H9 (cell line): ENCODE measurements around the gene SUMO4. TPM values are rescaled to one million over a fixed set of nuclear protein-coding genes. Genes with fewer than 3 reads are reported as not detected.

Experiments
- DNase-seq: peaks from one replicate; pipeline ENCODE4 v3.0.0-alpha.2; 2017
- H2AFZ ChIP-seq: one replicate; pipeline ENCODE4 v1.6.1; 2013; ENCODE audit warnings: mild to moderate bottlenecking, low read length, control low read depth, moderate library complexity
- H2AK5ac ChIP-seq: 2 replicates; pipeline ENCODE4 v1.6.1; 2013; ENCODE audit warnings: low read length, control low read depth, mixed read lengths; ENCODE audit not compliant: insufficient read length
- H2BK120ac ChIP-seq: one replicate; pipeline ENCODE4 v1.6.1; 2013; ENCODE audit warnings: low read depth, mild to moderate bottlenecking, low read length, control low read depth, inconsistent platforms; ENCODE audit not compliant: poor library complexity, severe bottlenecking
- H2BK12ac ChIP-seq: 2 replicates; pipeline ENCODE4 v1.6.1; 2013; ENCODE audit warnings: low read length, control low read depth, mixed read lengths, low read depth; ENCODE audit not compliant: insufficient read length
- H2BK15ac ChIP-seq: 2 replicates; pipeline ENCODE4 v1.6.1; 2013; ENCODE audit warnings: low read depth, low read length, control low read depth
- H2BK20ac ChIP-seq: one replicate; pipeline ENCODE4 v1.6.1; 2013; ENCODE audit warnings: low read depth, mild to moderate bottlenecking, low read length, control low read depth, inconsistent platforms; ENCODE audit not compliant: poor library complexity, severe bottlenecking
- H2BK5ac ChIP-seq: 2 replicates; pipeline ENCODE4 v1.6.1; 2013; ENCODE audit warnings: low read length, control low read depth, mixed read lengths; ENCODE audit not compliant: insufficient read length
- H3K14ac ChIP-seq: 2 replicates; pipeline ENCODE4 v1.6.1; 2013; ENCODE audit warnings: low read length, control low read depth; ENCODE audit not compliant: insufficient read depth
- H3K18ac ChIP-seq: 2 replicates; pipeline ENCODE4 v1.6.1; 2013; ENCODE audit warnings: low read depth, mild to moderate bottlenecking, mixed read lengths, low read length, control low read depth; ENCODE audit not compliant: insufficient read length
- H3K23ac ChIP-seq: 2 replicates; pipeline ENCODE4 v1.6.1; 2013; ENCODE audit warnings: low read length, control low read depth, mixed read lengths, low read depth; ENCODE audit not compliant: insufficient read length
- H3K23me2 ChIP-seq: 2 replicates; pipeline ENCODE4 v1.6.1; 2013; ENCODE audit warnings: low read depth, mild to moderate bottlenecking, mixed read lengths, low read length, control low read depth; ENCODE audit not compliant: insufficient read length, poor library complexity, severe bottlenecking
- H3K27ac ChIP-seq: 2 replicates; pipeline ENCODE4 v1.5.1; 2013; ENCODE audit warnings: low read length, control low read depth, mixed read lengths, low read depth; ENCODE audit not compliant: insufficient read length
- H3K27me3 ChIP-seq: 2 replicates; pipeline ENCODE4 v1.6.1; 2013; ENCODE audit warnings: low read length, control low read depth, inconsistent platforms; ENCODE audit not compliant: insufficient read depth
- H3K4ac ChIP-seq: 2 replicates; pipeline ENCODE4 v1.6.1; 2013; ENCODE audit warnings: low read depth, mild to moderate bottlenecking, control low read depth, inconsistent platforms, low read length, moderate library complexity
- H3K4me1 ChIP-seq: 2 replicates; pipeline ENCODE4 v1.6.1; 2013; ENCODE audit warnings: low read length, control low read depth, inconsistent platforms; ENCODE audit not compliant: insufficient read depth
- H3K4me2 ChIP-seq: 2 replicates; pipeline ENCODE4 v1.6.1; 2013; ENCODE audit warnings: low read length, control low read depth, mixed read lengths; ENCODE audit not compliant: insufficient read length, insufficient read depth
- H3K56ac ChIP-seq: 2 replicates; pipeline ENCODE4 v1.6.1; 2013; ENCODE audit warnings: low read depth, mild to moderate bottlenecking, mixed read lengths, low read length, control low read depth; ENCODE audit not compliant: insufficient read length
- H3K79me1 ChIP-seq: 2 replicates; pipeline ENCODE4 v1.6.1; 2013; ENCODE audit warnings: low read depth, mild to moderate bottlenecking, moderate library complexity, low read length, control low read depth, inconsistent platforms; ENCODE audit not compliant: insufficient read depth, poor library complexity, severe bottlenecking
- H3K79me2 ChIP-seq: 2 replicates; pipeline ENCODE4 v1.6.1; 2013; ENCODE audit warnings: low read length, control low read depth, inconsistent platforms; ENCODE audit not compliant: insufficient read depth
- H3K9ac ChIP-seq: 2 replicates; pipeline ENCODE4 v1.6.1; 2013; ENCODE audit warnings: low read length, control low read depth, mixed read lengths; ENCODE audit not compliant: insufficient read length; ENCODE audit errors: extremely low read depth
- H3K9me3 ChIP-seq: one replicate; pipeline ENCODE4 v1.6.1; 2013; ENCODE audit warnings: low read depth, low read length, inconsistent platforms; ENCODE audit not compliant: control insufficient read depth
- H3T11ph ChIP-seq: one replicate; pipeline ENCODE4 v1.6.1; 2013; ENCODE audit warnings: mild to moderate bottlenecking, low read length, control low read depth, inconsistent platforms
- H4K20me1 ChIP-seq: one replicate; pipeline ENCODE4 v1.6.1; 2013; ENCODE audit not compliant: control insufficient read depth, insufficient read length, insufficient read depth
- H4K5ac ChIP-seq: 2 replicates; pipeline ENCODE4 v1.6.1; 2013; ENCODE audit warnings: low read depth, mild to moderate bottlenecking, mixed read lengths, low read length, control low read depth; ENCODE audit not compliant: insufficient read length
- H4K8ac ChIP-seq: replicated peaks from 2 replicates; pipeline ENCODE4 v1.6.1; 2013; ENCODE audit warnings: low read length, control low read depth, mixed read lengths, low read depth; ENCODE audit not compliant: insufficient read length
- H4K91ac ChIP-seq: 2 replicates; pipeline ENCODE4 v1.6.1; 2013; ENCODE audit warnings: low read depth, mild to moderate bottlenecking, moderate library complexity, mixed read lengths, low read length, control low read depth; ENCODE audit not compliant: insufficient read length
- H3K27ac Mint-ChIP-seq, 3 experiments: 2 replicates in 2 of 3; 3 replicates in 1 of 3; pipeline ENCODE4 v1.8.0; 2020 to 2021; ENCODE audit warnings: mixed read lengths in 3 of 3, mild to moderate bottlenecking in 1 of 3, moderate library complexity in 1 of 3
- H3K27me3 Mint-ChIP-seq: 2 replicates; pipeline ENCODE4 v1.8.0; 2021; ENCODE audit warnings: low read depth, mild to moderate bottlenecking, moderate library complexity, mixed read lengths
- H3K36me3 Mint-ChIP-seq, 3 experiments: 2 replicates in 2 of 3; 3 replicates in 1 of 3; pipeline ENCODE4 v1.8.0; 2020 to 2021; ENCODE audit warnings: low read depth in 3 of 3, mixed read lengths in 3 of 3; ENCODE audit not compliant: insufficient read depth in 1 of 3
- H3K4me1 Mint-ChIP-seq, 2 experiments: 2 replicates each; pipeline ENCODE4 v1.8.0; 2020; ENCODE audit warnings: mixed read lengths in 2 of 2
- H3K4me3 Mint-ChIP-seq, 2 experiments: 2 replicates in 1 of 2; 3 replicates in 1 of 2; pipeline ENCODE4 v1.8.0; 2020 to 2021; ENCODE audit warnings: mild to moderate bottlenecking in 2 of 2, mixed read lengths in 2 of 2, moderate library complexity in 1 of 2
- H3K9me3 Mint-ChIP-seq, 2 experiments: 2 replicates in 1 of 2; 3 replicates in 1 of 2; pipeline ENCODE4 v1.8.0; 2020; ENCODE audit warnings: mild to moderate bottlenecking in 2 of 2, mixed read lengths in 2 of 2, moderate library complexity in 1 of 2
- WGBS: extraction: QIAGEN DNeasy Blood & Tissue Kit; methylation state at CpG from one replicate; pipeline ENCODE4 v1.1.7; 2013; ENCODE audit warnings: missing lambda C conversion rate, low lambda C conversion rate, mixed read lengths; ENCODE audit not compliant: insufficient read length; ENCODE audit errors: extremely low coverage; 5-methylcytosine and 5-hydroxymethylcytosine counted together
- total RNA-seq: library from RNA; stranded (reverse); gene quantifications from 2 replicates; pipeline ENCODE4 v1.2.1, GENCODE V29; 2021
- TF ChIP-seq, protein P1 (sequence below): fragments of 200-600 bp; sonication (generic); conservative IDR thresholded peaks from 3 replicates; pipeline ENCODE4 v1.8.0; 2021; ENCODE audit warnings: antibody characterized with exemption, mild to moderate bottlenecking

SUMO4 gene
- total RNA-seq, 1 experiment from 2014 or later: 1.5 TPM

DNA sequence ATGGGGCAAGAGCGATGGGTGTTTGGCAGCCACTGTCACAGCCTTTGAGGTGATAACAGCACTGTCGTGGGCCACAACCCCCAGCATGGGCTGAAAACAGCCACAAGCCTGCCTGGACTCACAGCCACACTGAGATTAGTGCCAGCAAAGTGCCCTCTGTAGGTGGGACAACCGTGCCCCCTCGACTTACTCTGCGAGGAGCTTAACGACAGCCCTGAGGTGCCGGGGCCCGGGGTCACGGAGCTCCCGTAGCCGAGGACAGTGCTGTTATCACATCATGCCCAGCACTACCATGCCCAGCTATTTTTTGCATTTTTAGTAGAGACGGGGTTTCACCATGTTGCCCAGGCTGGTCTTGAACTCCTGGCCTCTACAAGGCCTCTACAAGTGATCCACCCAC is 36.6 kb downstream of the SUMO4 start:
- Histone ChIP-seq H2BK20ac (no peak overlapping the region), H4K91ac (no peak overlapping the region), H4K20me1 (no peaks in the 10 kb centered on the region), H3K4me2 (no peak overlapping the region), H4K8ac (no peak overlapping the region), H3K18ac (no peak overlapping the region), H3K79me1 (no peaks in the 10 kb centered on the region), H3K56ac (no peak overlapping the region), H3K23me2 (no peaks in the 10 kb centered on the region), H3K27ac (no peak overlapping the region), H2BK120ac (no peak overlapping the region), H2BK5ac (no peak overlapping the region), H3K27me3 (no peaks in the 10 kb centered on the region), H3K14ac (no peak overlapping the region), H2AK5ac (no peak overlapping the region), H3K23ac (no peak overlapping the region), H3K4me1 (no peaks in the 10 kb centered on the region), H3K9me3 (no peaks in the 10 kb centered on the region), H3K9ac (no peak overlapping the region), H3T11ph (no peak overlapping the region), H2AFZ (no peak overlapping the region), H3K4ac (no peak overlapping the region), H2BK15ac (no peak overlapping the region), H4K5ac (no peak overlapping the region), H3K79me2 (no peaks in the 10 kb centered on the region), H2BK12ac (no peak overlapping the region)
- no peak for DNase-seq
- Mint-ChIP-seq H3K27ac (no peak overlapping the region), H3K4me3 (no peak overlapping the region), H3K36me3 (no peaks in the 10 kb centered on the region), H3K27me3 (no peaks in the 10 kb centered on the region), H3K4me1 (peaks cover 4 to 17% of the 10 kb centered on the region in 2 experiments; a peak in 3 of 4 replicates), H3K9me3 (no peaks in the 10 kb centered on the region)
- no CpG with 5 or more reads among the region's 12 CpGs for WGBS
- TF ChIP-seq, protein P1, sequence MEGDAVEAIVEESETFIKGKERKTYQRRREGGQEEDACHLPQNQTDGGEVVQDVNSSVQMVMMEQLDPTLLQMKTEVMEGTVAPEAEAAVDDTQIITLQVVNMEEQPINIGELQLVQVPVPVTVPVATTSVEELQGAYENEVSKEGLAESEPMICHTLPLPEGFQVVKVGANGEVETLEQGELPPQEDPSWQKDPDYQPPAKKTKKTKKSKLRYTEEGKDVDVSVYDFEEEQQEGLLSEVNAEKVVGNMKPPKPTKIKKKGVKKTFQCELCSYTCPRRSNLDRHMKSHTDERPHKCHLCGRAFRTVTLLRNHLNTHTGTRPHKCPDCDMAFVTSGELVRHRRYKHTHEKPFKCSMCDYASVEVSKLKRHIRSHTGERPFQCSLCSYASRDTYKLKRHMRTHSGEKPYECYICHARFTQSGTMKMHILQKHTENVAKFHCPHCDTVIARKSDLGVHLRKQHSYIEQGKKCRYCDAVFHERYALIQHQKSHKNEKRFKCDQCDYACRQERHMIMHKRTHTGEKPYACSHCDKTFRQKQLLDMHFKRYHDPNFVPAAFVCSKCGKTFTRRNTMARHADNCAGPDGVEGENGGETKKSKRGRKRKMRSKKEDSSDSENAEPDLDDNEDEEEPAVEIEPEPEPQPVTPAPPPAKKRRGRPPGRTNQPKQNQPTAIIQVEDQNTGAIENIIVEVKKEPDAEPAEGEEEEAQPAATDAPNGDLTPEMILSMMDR: no peak
